K562 (cell line): ENCODE measurements around the gene ZNF513. TPM values are rescaled to one million over a fixed set of nuclear protein-coding genes. Genes with fewer than 3 reads are reported as not detected.

Experiments
- ATAC-seq: fragments of 200-7000 bp; cut with Tn5 transposase; 3 replicates; pipeline ENCODE4 v1.9.1; 2020; ENCODE audit warnings: moderate library complexity
- BruUV-seq: library from RNA; stranded (reverse); fragments of 400-500 nt; replicated peaks from 2 replicates; lab custom pipeline; 2021; lab: Mats Ljungman, UMichigan
- CTCF ChIA-PET: fragments of 300-600 bp; formaldehyde crosslinking; extraction: SDS; loops from one replicate; lab custom pipeline; 2021; ENCODE audit warnings: low intra/inter-chr PET ratio; lab: Yijun Ruan, JAX
- POLR2A ChIA-PET: fragments of 300-600, 350-650 bp; sonication (Branson Sonifier 250); formaldehyde crosslinking; extraction: SDS; loops from one replicate; lab custom pipeline; 2021; ENCODE audit warnings: antibody characterized with exemption, inconsistent platforms; lab: Yijun Ruan, JAX
- DNase-seq, 4 experiments: peaks; one replicate each; pipeline versions ENCODE4 v3.0.0 to v3.0.0-alpha.2; 2011 to 2018; ENCODE audit warnings: low spot score in 3 of 4, mixed read lengths in 3 of 4; ENCODE audit errors: extremely low read depth in 1 of 4
- FAIRE-seq: peaks from 2 replicates; lab custom pipeline; 2011; peaks lifted over from hg19 to GRCh38; lab: Jason Lieb, UNC
- H2AFZ ChIP-seq: 2 replicates; pipeline ENCODE4 v1.6.0; 2011; ENCODE audit warnings: low read depth, low read length, control low read depth, inconsistent platforms
- H3K27ac ChIP-seq: fragments of 200-600 bp; 3 replicates; pipeline ENCODE4 v1.8.0; 2011; ENCODE audit warnings: low read depth, mild to moderate bottlenecking, control low read depth, inconsistent platforms, low read length, moderate library complexity, mixed read lengths; ENCODE audit errors: extremely low read depth
- H3K27me3 ChIP-seq, 2 experiments: fragments of 300-600 bp in 1 of 2; 2 replicates in 1 of 2; 3 replicates in 1 of 2; pipeline versions ENCODE4 v1.6.0 to v1.8.0; 2011; ENCODE audit warnings: inconsistent platforms in 2 of 2, low read length in 2 of 2, mild to moderate bottlenecking in 1 of 2, mixed read lengths in 1 of 2, moderate library complexity in 1 of 2; ENCODE audit not compliant: control insufficient read depth in 2 of 2, insufficient read depth in 2 of 2
- H3K36me3 ChIP-seq: fragments of 300-600 bp; 3 replicates; pipeline ENCODE4 v1.8.0; 2011; ENCODE audit warnings: mild to moderate bottlenecking, low read length, inconsistent platforms; ENCODE audit not compliant: control insufficient read depth, insufficient read depth
- H3K4me1 ChIP-seq, 2 experiments: fragments of 200-600 bp in 1 of 2; replicated peaks in 1 of 2; 2 replicates in 1 of 2; 3 replicates in 1 of 2; pipeline versions ENCODE4 v1.5.1 to v1.8.0; 2011; ENCODE audit warnings: inconsistent platforms in 2 of 2, low read length in 2 of 2, mild to moderate bottlenecking in 1 of 2, mixed read lengths in 1 of 2, moderate library complexity in 1 of 2; ENCODE audit not compliant: control insufficient read depth in 2 of 2, insufficient read depth in 2 of 2
- H3K4me2 ChIP-seq: 2 replicates; pipeline ENCODE4 v1.6.1; 2011; ENCODE audit warnings: low read length, control low read depth, inconsistent platforms, mixed read lengths; ENCODE audit not compliant: insufficient read depth
- H3K4me3 ChIP-seq: fragments of 200-600 bp; sonication (generic), shearing (Covaris generic); 2 replicates; pipeline ENCODE4 v1.5.1; 2016; ENCODE audit warnings: control low read depth, inconsistent platforms
- H3K79me2 ChIP-seq: fragments of 200-600 bp; 3 replicates; pipeline ENCODE4 v1.8.0; 2011; ENCODE audit warnings: low read length, inconsistent platforms; ENCODE audit not compliant: control insufficient read depth, insufficient read depth
- H3K9ac ChIP-seq, 2 experiments: 2 replicates each; pipeline versions ENCODE4 v1.6.0 to v1.6.1; 2011; ENCODE audit warnings: low read depth in 2 of 2, low read length in 2 of 2, control low read depth in 1 of 2, inconsistent platforms in 1 of 2, mild to moderate bottlenecking in 1 of 2, mixed read lengths in 1 of 2; ENCODE audit not compliant: insufficient read depth in 1 of 2
- H3K9me1 ChIP-seq: one replicate; pipeline ENCODE4 v1.6.0; 2011; ENCODE audit warnings: inconsistent platforms, mild to moderate bottlenecking, low read length, moderate library complexity; ENCODE audit not compliant: control insufficient read depth, insufficient read depth
- H3K9me3 ChIP-seq: replicated peaks from 2 replicates; pipeline ENCODE4 v1.5.1; 2011; ENCODE audit warnings: low read depth, low read length, inconsistent platforms; ENCODE audit not compliant: control insufficient read depth, insufficient read depth
- H4K20me1 ChIP-seq: replicated peaks from 2 replicates; pipeline ENCODE4 v1.6.1; 2011; ENCODE audit warnings: low read length, inconsistent platforms, mixed read lengths; ENCODE audit not compliant: control insufficient read depth, insufficient read depth
- BCOR ChIP-seq: fragments of 450-650 bp; IDR thresholded peaks from 2 replicates; pipeline ENCODE4 v1.6.1; 2016
- FOXJ2 ChIP-seq: fragments of 200-800 bp; sonication (Bioruptor generic); IDR thresholded peaks from 2 replicates; pipeline ENCODE4 v1.6.1; 2016; ENCODE audit warnings: missing genetic modification characterization, missing compliant biosample characterization
- GATA2 ChIP-seq: sonication (generic); formaldehyde crosslinking; IDR thresholded peaks from 2 replicates; pipeline ENCODE4 v1.4.0; 2020; ENCODE audit warnings: mild to moderate bottlenecking, missing genetic modification reagents
- KAT2B ChIP-seq: IDR thresholded peaks from one replicate; pipeline ENCODE4 v1.6.1; 2012; ENCODE audit warnings: low read depth, mild to moderate bottlenecking, control low read depth, inconsistent platforms, low read length, moderate library complexity
- KDM1A ChIP-seq, 2 experiments: fragments of 450-650 bp; IDR thresholded peaks; 2 replicates each; pipeline ENCODE4 v1.6.1; 2016; ENCODE audit warnings: mild to moderate bottlenecking in 2 of 2
- MYNN ChIP-seq, 2 experiments: sonication (generic); formaldehyde crosslinking in 1 of 2; IDR thresholded peaks; 2 replicates each; pipeline versions ENCODE4 v1.5.0 to v1.6.1; 2016 to 2020; ENCODE audit warnings: antibody characterized with exemption in 1 of 2, missing genetic modification reagents in 1 of 2
- PKNOX1 ChIP-seq: fragments of 450-650 bp; IDR thresholded peaks from 2 replicates; pipeline ENCODE4 v1.6.1; 2016
- RNF219 ChIP-seq: fragments of 250-450 bp; sonication (Bioruptor Pico); IDR thresholded peaks from 2 replicates; pipeline ENCODE4 v1.5.0; 2022; ENCODE audit warnings: mild to moderate bottlenecking
- SP1 ChIP-seq: sonication (generic); formaldehyde crosslinking; IDR thresholded peaks from 2 replicates; pipeline ENCODE4 v1.8.1; 2022; ENCODE audit warnings: mild to moderate bottlenecking, missing genetic modification reagents
- ZNF174 ChIP-seq: fragments of 250-450 bp; sonication (Bioruptor Pico); IDR thresholded peaks from 2 replicates; pipeline ENCODE4 v1.4.0; 2020; ENCODE audit warnings: mild to moderate bottlenecking
- ZNF384 ChIP-seq: IDR thresholded peaks from 2 replicates; pipeline ENCODE4 v1.6.1; 2012; ENCODE audit warnings: low read depth, low read length, improper control_type of control experiment
- ZSCAN29 ChIP-seq: fragments of 450-650 bp; IDR thresholded peaks from 2 replicates; pipeline ENCODE4 v1.6.1; 2017
- WGBS: fragments of 100-300 bp; shearing (Covaris generic); methylation state at CpG from one replicate; pipeline ENCODE4 v1.1.6; 2016; ENCODE audit warnings: low coverage, mixed read lengths; ENCODE audit not compliant: insufficient coverage; ENCODE audit errors: missing lambda C conversion rate; 5-methylcytosine and 5-hydroxymethylcytosine counted together
- in situ Hi-C: fragments of 300-500 bp; cut with MboI; formaldehyde crosslinking; loops from 4 replicates; pipeline ENCODE4 v1.15.0; 2018; ENCODE audit warnings: inconsistent platforms, mixed read lengths
- intact Hi-C: fragments of 100-400 bp; cut with micrococcal nuclease; formaldehyde crosslinking; loops from 2 replicates; pipeline ENCODE4 v1.14.2; 2022
- polyA plus RNA-seq, 8 experiments: library from polyadenylated mRNA; depleted of rRNA in 4 of 8; stranded (reverse) in 5 of 8; unstranded in 3 of 8; fragments of >200 nt; fragmentation: Nextera tagmentation in 2 of 8; fragmentation: Illumina TruSeq in 1 of 8; extraction: Ambion mirVana in 2 of 8; extraction: Trizol in 1 of 8; gene quantifications; 2 replicates each; pipeline versions ENCODE4 v1.2.1 to v1.2.3, GENCODE V29; 2011 to 2014; ENCODE audit warnings: inconsistent platforms in 1 of 8, missing spikeins in 1 of 8
- total RNA-seq, 7 experiments: library from RNA; depleted of rRNA in 6 of 7; stranded (reverse); fragments of >200 nt in 6 of 7; fragmentation: Illumina TruSeq in 2 of 7; extraction: Trizol in 2 of 7; gene quantifications; 2 replicates each; pipeline versions ENCODE4 v1.2.1 to v1.2.3, GENCODE V29; 2011 to 2021; ENCODE audit warnings: low replicate concordance in 1 of 7

ZNF513 gene
- total and polyA plus RNA-seq, 9 of the 15 experiments (the other 6 are each of a cell fraction or from before 2014, with no cell fraction given), result 0.04 to 13.6 (median 4.4) TPM

- 9% methylated on average over 7 of the region's 7 CpGs for WGBS
- no peaks in the 10 kb centered on the region for H3K9me1 ChIP-seq
- 0 out of 2 replicates have a peak, but pooled peaks have one; percentile 11 for TF ChIP-seq FOXJ2
- peak; percentile 14 for TF ChIP-seq ZSCAN29
- peak; percentile 42; the same call in 1 of the 2 replicates for TF ChIP-seq SP1
- TF ChIP-seq ZNF384, result 0 out of 2 replicates have a peak, but pooled peaks have one; percentile 19
- TF ChIP-seq KDM1A (IDR thresholded peaks at IDR 0.05), result peak in 1 of 2 experiments; percentile 5; a peak in 1 of 4 replicates
- TF ChIP-seq PKNOX1, result peak; percentile 88
- no peak for TF ChIP-seq RNF219
- TF ChIP-seq ZNF174 (CRISPR knock-in tag), result no peak
- TF ChIP-seq GATA2 (CRISPR knock-in tag), result no peak
- no peak for TF ChIP-seq KAT2B
- TF ChIP-seq BCOR, result 0 out of 2 replicates have a peak, but pooled peaks have one; percentile 8
- no peak for TF ChIP-seq MYNN (IDR thresholded peaks at IDR 0.05)
- no peak for TF ChIP-seq MYNN (CRISPR knock-in tag; IDR thresholded peaks at IDR 0.05)
- intact Hi-C loops, result no loop called here
- H4K20me1 ChIP-seq, result no peaks in the 10 kb centered on the region
- ATAC-seq (no peak), FAIRE-seq (no peak), DNase-seq (no peak)
- peak overlapping the region in 1 of 2 experiments; percentile 97; a peak in 1 of 4 replicates for H3K9ac ChIP-seq
- ChIA-PET POLR2A (interaction anchor here (0.6 to 1.8 kb wide), 5 partner anchors 10 to 328 kb away, joined by 3 to 20 read pairs (median 8); partner anchors contain the start of genes EIF2B4, MPV17 and SNX17), CTCF (no interaction called here)
- peaks cover 12 to 19% of the 10 kb centered on the region in 2 experiments; a peak in 4 of 5 replicates for H3K4me1 ChIP-seq
- H3K4me3 ChIP-seq, result no peak overlapping the region
- BruUV-seq, result no TSS peak
- H3K36me3 ChIP-seq, result peaks cover 14% of the 10 kb centered on the region
- in situ Hi-C loops, result no loop called here
- no peaks in the 10 kb centered on the region for H3K9me3 ChIP-seq
- H3K4me2 ChIP-seq, result peak overlapping the region; percentile 57; the same call in 1 of the 2 replicates
- H3K79me2 ChIP-seq, result peaks cover 90% of the 10 kb centered on the region
- peak overlapping the region; percentile 98 for H3K27ac ChIP-seq
- no peaks in the 10 kb centered on the region for H3K27me3 ChIP-seq
- no peak overlapping the region for H2AFZ ChIP-seq
Observed at GRCh38 chr2:27354597-27354927, 26.0 kb downstream of the ZNF513 start.
